ENCODE results near the gene ERICH6. TPM values are rescaled to one million over a fixed set of nuclear protein-coding genes. Genes with fewer than 3 reads are reported as not detected.
A peak's percentile ranks its signal among the peaks of the same experiment; 100 is the strongest.

Gene ERICH6
- polyA plus RNA-seq, 3 donors from 2014 or later, result 0.94 TPM; not detected in 2

DNA sequence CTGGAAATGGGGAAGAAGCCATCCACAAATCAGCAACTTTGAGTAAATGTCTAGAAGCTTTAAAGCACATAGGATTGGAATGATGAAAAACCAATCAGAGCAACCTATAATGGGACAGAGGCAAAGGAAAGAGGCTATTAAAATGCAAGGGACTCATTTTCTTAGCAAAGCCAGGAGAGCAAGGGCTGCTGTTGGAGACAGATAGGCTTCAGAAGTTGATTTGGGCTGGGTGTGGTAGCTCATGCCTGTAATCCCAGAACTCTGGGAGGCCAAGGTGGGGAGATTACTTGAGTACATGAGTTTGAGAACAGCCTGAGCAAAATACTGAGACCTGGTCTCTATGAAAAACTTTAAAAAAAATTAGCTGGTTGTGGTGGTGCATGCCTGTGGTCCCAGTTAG is 16.1 kb downstream of the ERICH6 start:
- no peak overlapping the region for H3K27ac Mint-ChIP-seq
- peaks cover 0 to 2% (median 0%) of the 10 kb centered on the region in 3 donors for H3K27me3 Mint-ChIP-seq (ENCODE audit: low read depth in 3 of 3)
- H3K36me3 Mint-ChIP-seq, result no peaks in the 10 kb centered on the region
- H3K4me1 Mint-ChIP-seq, result no peaks in the 10 kb centered on the region
- DNase-seq, result no peak
- H3K9me3 Mint-ChIP-seq, result peaks cover 0 to under 1% (median 0%) of the 10 kb centered on the region in 6 donors
- no peak overlapping the region for H3K4me3 Mint-ChIP-seq

DNA sequence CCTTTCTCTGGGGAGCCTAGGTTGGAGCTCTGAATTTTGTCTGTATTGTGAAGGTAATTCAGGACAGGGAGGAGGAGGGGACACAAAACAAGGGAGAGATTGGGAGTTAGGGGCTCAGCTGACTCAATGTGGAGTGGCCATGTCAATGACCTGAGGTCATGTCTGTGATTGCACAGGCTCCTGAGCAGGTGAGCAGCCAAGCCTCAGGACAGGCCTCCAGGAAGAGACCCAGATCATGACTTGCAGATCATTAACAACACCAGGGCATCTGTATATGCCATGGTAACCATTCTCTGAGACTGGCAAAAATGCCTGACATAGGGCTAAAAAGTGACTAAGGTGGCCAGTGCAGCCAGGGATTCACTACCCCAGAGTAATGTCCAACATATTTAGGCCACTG is 20.9 kb downstream of the ERICH6 start:
- no peaks in the 10 kb centered on the region for H3K36me3 Mint-ChIP-seq
- DNase-seq, result no peak
- H3K27ac Mint-ChIP-seq, result peak overlapping the region in 1 of 6 donors; percentile 33
- H3K4me3 Mint-ChIP-seq, result no peak overlapping the region
- peaks cover 0 to 2% (median 0%) of the 10 kb centered on the region in 3 donors for H3K27me3 Mint-ChIP-seq (ENCODE audit: low read depth in 3 of 3)
- H3K9me3 Mint-ChIP-seq, result no peaks in the 10 kb centered on the region
- H3K4me1 Mint-ChIP-seq, result peaks cover 9 to 10% of the 10 kb centered on the region in 2 donors

DNA sequence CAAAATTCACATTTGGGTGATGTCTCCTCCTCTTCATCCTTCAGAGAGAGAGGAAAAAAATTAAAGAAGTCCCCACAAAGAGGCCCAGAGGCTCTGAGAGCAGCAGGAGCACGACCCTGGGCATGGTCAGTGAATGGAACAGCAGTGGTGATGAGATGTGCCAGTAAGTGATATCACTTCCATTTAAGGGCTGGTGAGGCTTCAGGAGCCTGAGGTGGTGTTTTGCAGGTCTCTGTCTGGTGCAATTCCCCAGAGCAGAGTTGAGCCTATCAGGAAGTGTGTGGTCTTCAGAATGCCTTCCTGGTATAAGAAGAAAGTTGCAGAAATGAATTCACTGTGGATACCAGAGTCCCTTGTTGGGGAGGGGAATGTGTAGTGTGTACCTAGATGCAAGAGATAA is 21.4 kb downstream of the ERICH6 start:
- no peaks in the 10 kb centered on the region for H3K9me3 Mint-ChIP-seq
- no peak overlapping the region for H3K4me3 Mint-ChIP-seq
- no peaks in the 10 kb centered on the region for H3K36me3 Mint-ChIP-seq
- H3K4me1 Mint-ChIP-seq, result peaks cover 9 to 10% of the 10 kb centered on the region in 2 donors
- H3K27me3 Mint-ChIP-seq (ENCODE audit: low read depth in 3 of 3), result peaks cover 0 to 2% (median 0%) of the 10 kb centered on the region in 3 donors
- H3K27ac Mint-ChIP-seq, result no peak overlapping the region
- no peak for DNase-seq

DNA sequence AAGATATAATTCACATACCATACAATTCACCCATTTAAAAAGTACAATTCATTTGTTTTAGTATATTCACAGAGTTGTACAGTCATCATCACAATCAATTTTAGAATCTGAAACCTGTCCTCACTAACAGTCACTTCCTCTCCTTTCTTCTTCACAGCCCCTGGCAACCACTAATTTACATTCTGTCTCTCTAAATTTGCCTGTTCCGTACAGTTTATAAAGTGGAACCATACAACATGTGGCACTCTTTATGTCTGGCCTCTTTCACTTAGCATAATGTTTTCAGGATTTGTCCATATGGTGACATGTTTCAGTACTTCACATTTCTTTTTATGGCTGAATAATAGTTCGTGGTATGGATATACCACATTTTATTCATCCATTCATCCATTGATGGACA is 22.7 kb downstream of the ERICH6 start:
- H3K9me3 Mint-ChIP-seq, result peaks cover 0 to 5% (median 4%) of the 10 kb centered on the region in 6 donors
- DNase-seq, result no peak

DNA sequence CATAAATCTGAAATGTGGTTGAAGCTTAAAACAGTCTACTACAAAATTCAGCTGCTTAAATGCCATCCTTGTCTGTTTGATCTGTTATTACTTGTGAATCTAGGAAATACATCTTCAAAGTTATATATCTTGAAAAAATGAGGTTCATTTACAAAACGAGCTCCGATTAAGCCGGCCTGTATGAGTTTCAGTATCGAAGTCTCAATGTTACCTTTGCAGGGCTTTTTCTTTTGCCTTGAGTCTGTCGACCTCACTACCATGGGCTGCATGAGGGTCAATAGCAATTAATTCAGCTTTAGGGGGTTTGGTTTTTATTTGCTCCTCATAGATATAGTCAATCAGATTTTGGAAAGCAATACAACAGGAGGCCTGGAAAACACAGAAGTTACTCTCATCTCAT is 23.2 kb downstream of the ERICH6 start:
- Mint-ChIP-seq H3K4me3 (no peak overlapping the region), H3K9me3 (peaks cover 0 to 10% (median 9%) of the 10 kb centered on the region in 6 donors), H3K27me3 (ENCODE audit: low read depth in 3 of 3) (peaks cover 0 to 2% (median 0%) of the 10 kb centered on the region in 3 donors), H3K4me1 (peaks cover 9 to 10% of the 10 kb centered on the region in 2 donors), H3K36me3 (peaks cover 8 to 9% (median 9%) of the 10 kb centered on the region in 3 donors), H3K27ac (no peak overlapping the region)
- DNase-seq, result no peak

More for the DNA sequence above, 22.7 kb downstream of the ERICH6 start:
- H3K4me1 Mint-ChIP-seq, result peaks cover 9 to 10% of the 10 kb centered on the region in 2 donors
- peak overlapping the region in 2 of 6 donors; percentile 3 to 62 for H3K27ac Mint-ChIP-seq
- H3K27me3 Mint-ChIP-seq (ENCODE audit: low read depth in 3 of 3), result peaks cover 0 to 2% (median 0%) of the 10 kb centered on the region in 3 donors
- H3K4me3 Mint-ChIP-seq, result no peak overlapping the region
- peaks cover 3 to 4% (median 4%) of the 10 kb centered on the region in 3 donors for H3K36me3 Mint-ChIP-seq

DNA sequence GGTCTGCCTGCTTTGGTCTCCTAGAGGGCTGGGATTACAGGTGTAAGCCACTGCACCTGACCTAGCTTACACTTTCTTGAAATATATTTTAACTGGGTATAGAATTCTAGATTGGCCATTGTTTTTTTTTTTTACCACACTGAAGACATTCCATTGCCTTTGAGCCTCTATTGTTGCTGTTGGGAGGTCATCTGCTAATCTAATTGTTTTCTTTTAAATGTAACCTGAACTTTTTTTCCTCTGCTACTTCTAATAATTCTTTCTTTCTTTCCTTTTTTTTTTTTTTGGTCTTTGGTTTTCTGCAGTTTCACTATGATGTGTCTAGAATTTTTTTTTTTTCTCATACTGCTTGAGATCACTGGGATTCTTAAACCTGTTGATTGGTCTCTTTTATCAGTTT is 28.1 kb downstream of the ERICH6 start:
- peaks cover 0 to 3% (median 0%) of the 10 kb centered on the region in 3 donors for H3K27me3 Mint-ChIP-seq (ENCODE audit: low read depth in 3 of 3)
- H3K4me3 Mint-ChIP-seq, result no peak overlapping the region
- peaks cover under 1 to 1% of the 10 kb centered on the region in 2 donors for H3K4me1 Mint-ChIP-seq
- no peak overlapping the region for H3K27ac Mint-ChIP-seq
- H3K9me3 Mint-ChIP-seq, result peaks cover 0 to 13% (median 12%) of the 10 kb centered on the region in 6 donors
- peaks cover 10 to 11% (median 10%) of the 10 kb centered on the region in 3 donors for H3K36me3 Mint-ChIP-seq
- no peak for DNase-seq

DNA sequence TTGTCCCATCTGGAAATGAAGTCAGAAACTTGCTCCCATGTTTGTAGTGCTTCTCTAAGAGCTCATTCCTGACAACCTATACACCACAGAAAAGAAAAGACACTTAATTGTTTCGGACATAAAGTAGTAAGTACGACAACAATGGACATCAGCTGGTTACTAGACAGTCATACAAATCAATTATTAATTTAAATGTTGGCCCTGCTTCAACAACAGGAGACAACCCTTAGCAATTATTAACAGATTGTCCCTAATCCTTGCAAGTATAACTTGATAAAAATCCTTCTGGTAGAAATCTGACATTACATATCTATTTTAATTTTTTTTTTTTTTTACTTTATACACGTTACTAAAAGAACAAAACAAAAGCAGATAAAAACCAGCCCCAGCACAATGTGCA is 29.8 kb downstream of the ERICH6 start:
- Mint-ChIP-seq H3K27ac (no peak overlapping the region), H3K36me3 (peaks cover 10 to 11% (median 10%) of the 10 kb centered on the region in 3 donors), H3K9me3 (peaks cover 0 to 13% (median 12%) of the 10 kb centered on the region in 6 donors), H3K4me1 (no peaks in the 10 kb centered on the region), H3K4me3 (no peak overlapping the region), H3K27me3 (ENCODE audit: low read depth in 3 of 3) (peaks cover 0 to 3% (median 2%) of the 10 kb centered on the region in 3 donors)
- DNase-seq, result no peak

DNA sequence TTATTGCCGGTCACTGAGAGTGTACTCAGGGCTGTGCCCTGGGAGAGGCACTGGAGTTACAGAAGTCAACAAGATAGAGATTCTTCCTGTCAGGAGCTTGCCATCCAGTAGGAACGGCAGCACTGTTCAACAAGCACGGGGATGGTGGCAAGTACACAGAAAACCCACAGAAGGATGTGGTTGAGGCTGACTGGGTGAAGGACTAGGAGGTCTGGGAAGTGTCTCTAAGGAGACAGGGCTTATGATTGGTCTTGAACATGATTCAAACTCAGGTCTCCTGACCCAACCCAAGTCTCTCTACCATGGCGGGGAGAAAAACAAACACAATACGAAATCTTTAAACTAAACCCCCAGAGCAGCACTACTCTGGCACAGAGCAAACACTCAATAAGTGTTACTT is 37.6 kb downstream of the ERICH6 start:
- no peaks in the 10 kb centered on the region for H3K9me3 Mint-ChIP-seq
- peaks cover 2% of the 10 kb centered on the region in 3 donors for H3K27me3 Mint-ChIP-seq (ENCODE audit: low read depth in 3 of 3)
- DNase-seq, result peak in 2 of 3 donors; percentile 6 to 25
- H3K36me3 Mint-ChIP-seq, result no peaks in the 10 kb centered on the region
- H3K4me3 Mint-ChIP-seq, result peak overlapping the region in 3 of 5 donors; percentile 30 to 74 (median 47)
- H3K27ac Mint-ChIP-seq, result peak overlapping the region; percentile 31 to 62 (median 48)
- H3K4me1 Mint-ChIP-seq, result peaks cover 25 to 29% of the 10 kb centered on the region in 2 donors

DNA sequence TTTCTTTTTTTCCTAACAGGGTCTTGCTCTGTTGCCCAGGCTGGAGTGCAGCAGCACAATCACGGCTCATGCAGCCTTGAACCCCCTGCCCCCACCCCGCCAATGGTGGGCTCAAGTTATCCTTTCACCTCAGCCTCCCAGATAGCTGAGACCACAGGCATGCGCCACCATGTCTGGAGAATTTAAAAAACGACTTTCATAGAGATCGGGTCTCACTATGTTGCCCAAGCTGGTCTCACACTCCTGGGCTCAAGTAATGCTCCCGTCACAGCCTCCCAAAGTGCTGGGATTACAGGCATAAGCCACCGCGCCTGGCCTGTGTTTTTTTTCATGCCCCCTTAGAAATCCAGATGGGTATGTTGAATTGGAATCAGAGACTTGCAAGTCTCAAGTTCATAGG is 40.3 kb downstream of the ERICH6 start:
- Mint-ChIP-seq H3K36me3 (no peaks in the 10 kb centered on the region), H3K27me3 (ENCODE audit: low read depth in 3 of 3) (peaks cover 0 to 3% (median 2%) of the 10 kb centered on the region in 3 donors), H3K27ac (no peak overlapping the region), H3K4me3 (no peak overlapping the region), H3K4me1 (peaks cover 25 to 29% of the 10 kb centered on the region in 2 donors), H3K9me3 (no peaks in the 10 kb centered on the region)
- no peak for DNase-seq

DNA sequence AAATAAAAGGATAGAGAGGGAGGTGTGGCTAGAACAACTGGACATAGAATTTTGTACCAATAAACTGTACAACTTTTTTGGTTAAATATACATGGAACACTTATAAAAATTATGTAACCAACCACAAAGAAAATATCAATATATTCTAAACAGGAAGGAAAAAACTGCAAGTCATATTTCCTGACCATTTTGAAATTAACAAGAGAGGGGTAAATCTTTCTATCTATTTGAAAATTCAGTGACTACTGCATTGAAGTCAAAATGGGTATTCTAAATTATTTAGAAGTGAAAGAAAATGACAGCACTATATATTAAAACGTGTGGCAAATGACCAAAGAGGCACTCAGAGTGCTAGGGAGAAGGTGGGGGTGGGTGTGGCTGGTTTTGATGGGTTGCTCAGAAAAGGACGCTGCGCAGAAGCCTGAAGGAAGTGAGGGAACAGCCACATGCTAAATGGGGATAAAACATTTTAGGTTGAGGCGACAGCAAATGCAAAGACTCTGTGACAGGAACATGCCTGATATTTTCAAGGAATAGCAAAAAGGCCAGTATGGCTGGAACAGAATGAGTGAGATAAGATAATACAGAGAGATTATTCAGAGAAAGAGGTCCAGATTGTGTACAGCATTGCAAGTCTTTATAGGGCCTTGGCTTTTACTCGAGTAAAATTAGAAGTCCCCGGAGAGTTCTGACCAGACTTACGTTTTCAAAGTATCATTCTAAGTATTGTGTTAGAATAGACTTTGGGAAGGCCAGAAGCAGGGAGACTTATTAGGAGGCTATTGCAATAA is 41.1 kb downstream of the ERICH6 start:
- H3K4me1 Mint-ChIP-seq, result peaks cover 25 to 29% of the 10 kb centered on the region in 2 donors
- H3K27ac Mint-ChIP-seq, result peak overlapping the region in 4 of 6 donors; percentile 5 to 42 (median 27)
- DNase-seq, result no peak
- H3K4me3 Mint-ChIP-seq, result no peak overlapping the region
- H3K36me3 Mint-ChIP-seq, result no peaks in the 10 kb centered on the region
- peaks cover 0 to 3% (median 2%) of the 10 kb centered on the region in 3 donors for H3K27me3 Mint-ChIP-seq (ENCODE audit: low read depth in 3 of 3)
- no peaks in the 10 kb centered on the region for H3K9me3 Mint-ChIP-seq

DNA sequence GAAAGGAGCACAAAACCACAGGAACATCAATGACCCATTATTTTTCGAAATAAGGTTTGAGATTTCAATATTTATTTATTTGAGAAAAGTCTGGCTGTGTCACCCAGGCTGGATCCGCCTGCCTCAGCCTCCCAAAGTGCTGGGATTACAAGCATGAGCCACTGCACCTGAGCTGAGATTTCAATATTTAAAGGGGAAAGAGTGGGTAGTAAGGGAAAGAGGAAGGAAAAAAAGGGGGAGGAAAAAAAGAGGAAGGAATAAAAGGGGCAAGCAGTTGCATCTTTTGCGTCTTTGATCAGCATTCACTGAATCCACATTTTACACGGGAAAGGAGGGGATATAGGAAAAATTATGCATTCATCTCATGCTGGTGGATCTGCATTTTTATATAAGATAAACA is 47.4 kb downstream of the ERICH6 start:
- Mint-ChIP-seq H3K36me3 (peaks cover 0 to 3% (median 3%) of the 10 kb centered on the region in 3 donors), H3K9me3 (no peaks in the 10 kb centered on the region), H3K27me3 (ENCODE audit: low read depth in 3 of 3) (peaks cover 0 to 3% (median 0%) of the 10 kb centered on the region in 3 donors), H3K27ac (no peak overlapping the region), H3K4me1 (no peaks in the 10 kb centered on the region), H3K4me3 (no peak overlapping the region)
- DNase-seq, result no peak

DNA sequence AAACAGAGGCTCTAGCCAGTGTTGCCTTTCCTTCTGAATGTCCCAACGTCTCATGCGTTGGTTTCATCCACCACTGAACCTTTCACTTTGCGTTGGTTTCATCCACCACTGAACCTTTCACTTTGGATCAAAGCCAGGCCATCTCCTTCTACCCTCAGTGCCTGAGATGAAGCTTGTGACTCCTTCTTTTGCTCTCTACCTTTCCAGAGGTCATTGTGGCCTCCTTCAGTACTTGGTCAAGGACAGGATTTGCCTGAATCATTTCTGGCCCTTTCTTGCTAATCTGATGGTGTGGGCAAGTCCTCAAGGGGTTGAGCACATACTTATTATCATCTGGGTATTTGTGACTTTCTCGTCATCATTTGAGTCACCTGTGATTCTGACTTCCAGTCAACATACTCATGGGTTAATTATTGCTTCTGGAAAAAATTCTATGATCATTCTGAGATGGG is 50.6 kb downstream of the ERICH6 start:
- Mint-ChIP-seq H3K36me3 (peaks cover 0 to 3% (median 3%) of the 10 kb centered on the region in 3 donors), H3K4me1 (no peaks in the 10 kb centered on the region), H3K4me3 (no peak overlapping the region), H3K27me3 (ENCODE audit: low read depth in 3 of 3) (peaks cover 0 to 3% (median 2%) of the 10 kb centered on the region in 3 donors), H3K27ac (no peak overlapping the region), H3K9me3 (no peaks in the 10 kb centered on the region)
- DNase-seq, result no peak

DNA sequence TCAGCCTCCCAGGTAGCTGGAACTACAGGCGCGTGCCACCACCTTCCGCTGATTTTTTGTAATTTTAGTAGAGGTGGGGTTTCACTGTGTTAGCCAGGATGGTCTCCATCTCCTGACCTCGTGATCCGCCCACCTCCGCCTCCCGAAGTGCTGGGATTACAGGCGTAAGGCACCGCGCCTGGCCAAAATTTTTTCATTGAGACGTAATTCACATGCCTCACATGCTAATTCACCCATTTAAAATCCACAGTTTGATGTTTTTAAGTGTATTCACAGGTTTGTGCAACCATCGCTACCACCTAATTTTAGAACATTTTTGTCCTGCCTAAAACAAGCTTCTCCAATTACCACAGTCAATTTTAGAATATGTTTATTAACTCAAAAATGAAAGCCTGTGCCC is 63.5 kb downstream of the ERICH6 start:
- H3K4me3 Mint-ChIP-seq, result no peak overlapping the region
- DNase-seq, result no peak
- peaks cover 30 to 33% of the 10 kb centered on the region in 2 donors for H3K4me1 Mint-ChIP-seq
- no peaks in the 10 kb centered on the region for H3K9me3 Mint-ChIP-seq
- no peak overlapping the region for H3K27ac Mint-ChIP-seq
- peaks cover 0 to 7% (median 2%) of the 10 kb centered on the region in 3 donors for H3K27me3 Mint-ChIP-seq (ENCODE audit: low read depth in 3 of 3)
- H3K36me3 Mint-ChIP-seq, result no peaks in the 10 kb centered on the region

DNA sequence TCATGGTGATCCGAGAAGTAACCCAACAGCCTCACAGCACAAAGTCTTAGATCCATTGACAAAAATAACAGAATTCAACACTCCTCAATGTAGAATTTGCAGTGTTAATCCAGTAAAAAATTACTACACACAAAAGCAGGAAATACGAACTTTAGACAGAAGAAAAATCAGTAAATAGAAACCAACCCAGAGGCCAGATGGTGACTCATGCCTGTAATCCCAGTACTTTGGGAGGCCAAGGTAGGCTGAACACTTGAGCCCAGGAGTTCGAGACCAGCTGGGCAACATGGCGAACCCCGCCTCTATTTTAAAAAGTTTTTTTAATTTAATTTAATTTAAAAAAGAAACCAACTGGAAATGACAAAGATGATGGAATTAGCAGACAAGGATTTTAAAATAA is 64.5 kb downstream of the ERICH6 start:
- no peak for DNase-seq
- Mint-ChIP-seq H3K9me3 (no peaks in the 10 kb centered on the region), H3K4me1 (peaks cover 40 to 43% of the 10 kb centered on the region in 2 donors), H3K27ac (peak overlapping the region; percentile 35 to 87 (median 64)), H3K4me3 (no peak overlapping the region), H3K36me3 (peaks cover 0 to under 1% (median 0%) of the 10 kb centered on the region in 3 donors), H3K27me3 (ENCODE audit: low read depth in 3 of 3) (peaks cover 0 to 7% (median 2%) of the 10 kb centered on the region in 3 donors)

All from immature natural killer cell (primary cell).